SIG-M5 (cell line): Measurements from ENCODE around the gene SRP68.
"Not testable (repeated sequence)": the region's sequence is repeated elsewhere in the genome, so short reads cannot be mapped to it uniquely, and the experiment has no call there.

ENCODE experiments used
- DNase-seq: peaks from one replicate; lab custom pipeline; 2025; lab: John Stamatoyannopoulos, UW

Gene SRP68

DNA sequence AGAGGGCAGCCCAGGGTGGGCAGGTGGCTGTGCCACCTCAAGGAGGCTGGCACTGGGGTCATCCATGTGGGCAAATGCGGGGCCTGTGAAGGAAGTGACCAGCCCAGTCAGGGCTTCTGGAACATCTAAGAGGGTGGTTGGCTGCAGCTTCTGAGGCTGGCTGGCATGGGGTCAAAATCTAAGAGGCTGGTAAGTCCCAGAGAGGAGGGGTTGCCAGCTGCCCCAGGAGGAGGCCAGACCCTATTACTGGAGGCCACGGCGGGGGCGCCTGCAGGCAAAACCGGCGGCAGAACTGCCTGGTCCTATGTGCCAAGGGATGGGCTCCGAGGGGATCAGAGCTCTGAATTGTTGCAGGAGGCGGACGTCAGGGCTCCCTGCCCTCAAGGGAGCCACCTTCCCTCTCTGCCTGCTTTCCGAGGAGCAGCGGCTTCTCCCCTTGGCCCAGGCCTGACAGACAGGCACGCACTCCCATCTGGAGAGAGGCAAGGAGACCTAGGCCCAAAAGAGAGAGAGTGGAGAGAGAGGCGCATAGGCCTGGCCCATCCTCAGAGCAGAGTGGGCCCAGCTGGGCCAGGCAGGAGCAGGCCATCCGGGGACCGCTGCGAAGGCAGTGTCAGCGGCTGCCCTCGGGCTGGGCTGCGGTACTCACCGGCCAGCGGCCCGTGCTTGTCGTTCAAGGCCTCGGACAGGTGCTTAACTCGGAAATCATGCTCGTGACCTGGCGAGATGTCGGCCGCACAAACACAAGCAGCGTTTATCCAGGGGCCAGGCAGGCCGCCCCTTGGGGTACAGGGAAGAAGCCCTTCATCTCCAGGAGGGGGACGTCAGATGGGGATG is 17.6 kb upstream of the SRP68 start:
- no peak for DNase-seq

GRCh38 chr17:76088868-76089576 is 16.7 kb upstream of the SRP68 start:
- no peak for DNase-seq

DNA sequence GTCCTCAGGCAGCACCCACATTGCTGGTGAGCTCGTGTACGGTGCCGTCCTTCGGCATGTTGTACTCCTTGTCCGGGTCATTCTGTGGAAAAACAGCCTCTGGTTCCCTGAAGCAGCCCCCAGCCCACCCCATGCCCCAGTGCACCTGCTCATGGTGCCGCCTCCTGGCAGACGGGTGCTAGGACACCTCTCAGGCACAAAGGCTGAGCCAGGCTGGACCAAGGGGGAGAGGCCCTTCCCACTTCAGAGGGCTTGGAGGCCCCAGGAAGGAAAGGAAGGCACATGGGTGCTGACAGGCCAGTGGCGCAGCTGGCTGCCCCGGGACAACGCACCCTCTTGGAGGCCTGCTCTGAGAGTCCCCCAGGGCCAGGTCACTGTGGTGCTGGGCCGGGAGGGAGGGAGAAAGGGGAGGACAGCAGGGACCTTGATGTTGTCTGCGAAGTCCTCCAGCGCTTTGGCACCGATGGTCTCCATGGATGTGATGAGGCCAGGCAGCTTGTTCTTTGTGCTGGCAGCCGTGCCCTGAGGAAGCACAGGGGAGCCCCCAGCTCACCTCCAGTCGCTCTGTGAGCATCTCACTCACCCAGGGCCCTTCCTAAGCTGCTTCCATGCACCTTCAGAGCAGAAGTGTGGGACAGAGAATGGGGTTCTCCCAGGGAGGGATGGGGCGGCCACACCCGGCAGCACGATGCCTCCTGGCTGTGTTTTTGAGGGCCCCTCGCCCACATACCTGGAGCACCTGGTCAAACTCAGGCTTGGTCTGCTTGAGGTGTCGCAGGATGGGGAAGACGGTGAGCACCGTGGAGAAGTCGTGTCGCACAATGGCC is 15.9 kb upstream of the SRP68 start:
- no peak for DNase-seq

DNA sequence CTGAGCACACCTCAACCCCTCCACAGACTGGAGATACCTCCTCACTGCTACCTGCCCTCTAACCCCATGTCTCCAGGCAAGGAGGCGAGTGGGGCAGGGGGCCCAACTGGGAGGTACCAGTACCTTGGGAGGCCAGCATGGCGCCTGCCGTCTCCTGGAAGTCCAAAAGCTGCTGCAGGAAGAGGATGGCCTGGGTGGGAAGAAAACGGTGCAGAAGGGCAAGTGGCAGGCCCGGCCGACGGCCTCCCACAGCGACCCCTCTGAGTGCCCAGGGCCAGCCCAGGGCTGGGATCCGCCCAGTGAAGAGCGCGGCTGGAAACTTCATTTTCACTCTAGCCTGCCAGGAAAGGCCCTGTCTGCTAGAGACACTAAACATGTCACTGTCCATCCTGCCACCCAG is 15.2 kb upstream of the SRP68 start:
- no peak for DNase-seq

DNA sequence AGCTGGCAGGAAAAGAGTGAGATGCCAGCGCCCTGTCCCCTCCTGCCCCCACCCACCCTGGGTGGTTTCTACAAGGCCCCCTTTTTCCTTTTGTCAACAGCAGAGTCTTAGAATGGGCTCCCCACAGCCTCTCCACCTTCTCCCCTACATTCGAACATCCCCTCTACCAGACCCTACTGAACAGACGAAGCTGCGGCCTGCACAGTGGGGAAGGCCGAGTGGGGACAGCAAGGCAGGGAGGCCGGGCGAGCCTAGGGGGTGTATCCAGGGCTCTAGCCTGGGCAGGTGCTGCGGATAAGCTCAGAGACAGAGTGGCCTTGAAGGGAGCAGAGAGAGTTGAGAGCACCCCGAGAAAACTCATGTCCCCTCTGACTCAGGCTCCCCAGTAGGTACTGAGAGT is 14.1 kb upstream of the SRP68 start:
- DNase-seq = no peak

DNA sequence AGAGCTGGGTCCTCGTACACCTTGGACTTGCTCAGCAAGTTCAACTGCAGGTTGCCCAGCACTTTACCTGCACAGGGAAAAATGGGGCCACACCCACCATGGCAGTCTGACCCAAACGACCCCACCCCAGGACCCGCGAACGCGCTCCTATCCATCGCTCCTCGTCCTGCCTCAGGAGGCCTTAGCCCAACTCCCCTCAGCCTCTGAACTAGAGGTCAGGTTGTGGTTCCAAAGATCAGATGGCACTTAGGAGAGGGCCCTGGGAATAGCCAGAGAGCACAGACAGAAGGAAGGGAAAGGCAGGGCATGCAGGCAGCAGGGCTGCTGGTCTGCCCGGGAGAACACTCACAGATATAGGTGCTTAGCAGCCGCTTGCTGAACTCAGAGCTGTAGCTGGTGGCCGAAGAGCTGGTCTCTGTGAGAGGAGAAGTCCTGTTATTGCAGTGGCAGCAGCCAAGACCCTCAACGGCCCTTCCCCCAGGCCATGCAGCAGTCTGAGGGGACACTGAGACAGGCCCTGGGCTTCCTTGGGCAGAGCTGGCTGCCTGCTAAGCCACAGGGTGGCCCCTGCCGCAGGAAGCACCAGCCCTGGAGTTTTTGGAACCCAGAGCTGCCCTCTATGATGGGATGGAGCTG is 13.5 kb upstream of the SRP68 start:
- DNase-seq = no peak

DNA sequence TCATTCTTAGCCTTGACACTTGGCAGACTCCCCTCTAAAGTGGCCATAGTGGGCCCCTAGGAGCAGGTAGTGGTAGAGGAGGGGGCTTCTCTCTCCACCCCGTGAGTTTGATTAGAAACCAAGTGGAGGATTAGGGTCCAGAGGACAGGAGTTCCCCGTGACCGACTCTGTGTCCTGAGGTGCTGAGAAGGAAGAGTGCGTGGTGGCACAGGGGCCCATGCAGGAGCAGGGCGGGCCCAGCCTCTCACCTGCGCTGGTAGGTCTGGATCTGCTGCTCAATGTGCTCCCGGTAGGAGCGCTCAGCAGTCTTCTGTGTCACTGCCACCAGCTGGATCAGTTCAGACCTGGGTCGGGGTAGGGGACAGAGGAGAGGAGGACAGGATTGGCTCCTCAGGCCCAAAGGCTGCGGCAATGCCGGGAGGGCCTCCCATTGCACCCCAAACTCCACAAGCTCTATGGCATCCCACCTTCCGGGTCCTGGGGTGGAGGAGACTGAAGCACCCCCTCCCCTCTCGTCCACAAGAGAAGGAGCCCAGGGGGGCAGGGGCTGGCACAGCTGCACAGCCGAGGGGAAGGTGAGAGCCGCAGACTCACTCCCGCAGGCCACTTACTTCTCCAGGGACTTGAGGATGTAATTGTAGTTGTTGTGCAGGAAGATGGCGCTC is 12.9 kb upstream of the SRP68 start:
- no peak for DNase-seq

DNA sequence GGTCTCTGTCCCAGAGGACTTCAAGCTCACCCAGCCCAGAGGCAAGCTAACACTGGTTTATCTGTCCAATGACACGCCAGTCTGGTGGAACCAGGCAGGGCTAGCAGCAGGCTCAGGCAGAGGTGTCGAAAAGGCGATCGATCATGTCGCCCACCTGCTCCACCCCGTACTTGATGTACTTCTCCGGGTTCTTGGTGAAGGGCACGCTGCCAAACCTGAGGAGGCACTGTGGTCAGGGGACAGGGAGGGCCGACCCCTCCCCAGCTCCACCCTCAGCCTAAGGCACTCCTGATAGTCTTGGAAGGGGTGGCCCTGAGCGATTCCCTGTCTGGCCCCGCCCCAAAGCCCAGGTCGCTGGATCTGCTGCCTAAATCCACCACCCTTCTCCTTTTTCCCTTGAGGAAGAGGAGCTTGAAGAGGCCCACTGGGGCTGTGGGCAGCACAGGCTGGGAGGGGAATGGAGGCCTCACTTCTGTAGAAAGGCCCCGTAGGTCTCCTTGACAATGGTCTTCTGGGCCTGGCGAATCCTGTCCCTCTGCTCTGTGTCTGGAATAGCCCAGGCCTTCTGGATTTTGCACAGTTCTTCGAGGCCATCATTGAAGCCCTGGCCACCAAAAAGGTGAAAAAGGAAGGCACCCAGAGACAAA is 11.3 kb upstream of the SRP68 start:
- no peak for DNase-seq

DNA sequence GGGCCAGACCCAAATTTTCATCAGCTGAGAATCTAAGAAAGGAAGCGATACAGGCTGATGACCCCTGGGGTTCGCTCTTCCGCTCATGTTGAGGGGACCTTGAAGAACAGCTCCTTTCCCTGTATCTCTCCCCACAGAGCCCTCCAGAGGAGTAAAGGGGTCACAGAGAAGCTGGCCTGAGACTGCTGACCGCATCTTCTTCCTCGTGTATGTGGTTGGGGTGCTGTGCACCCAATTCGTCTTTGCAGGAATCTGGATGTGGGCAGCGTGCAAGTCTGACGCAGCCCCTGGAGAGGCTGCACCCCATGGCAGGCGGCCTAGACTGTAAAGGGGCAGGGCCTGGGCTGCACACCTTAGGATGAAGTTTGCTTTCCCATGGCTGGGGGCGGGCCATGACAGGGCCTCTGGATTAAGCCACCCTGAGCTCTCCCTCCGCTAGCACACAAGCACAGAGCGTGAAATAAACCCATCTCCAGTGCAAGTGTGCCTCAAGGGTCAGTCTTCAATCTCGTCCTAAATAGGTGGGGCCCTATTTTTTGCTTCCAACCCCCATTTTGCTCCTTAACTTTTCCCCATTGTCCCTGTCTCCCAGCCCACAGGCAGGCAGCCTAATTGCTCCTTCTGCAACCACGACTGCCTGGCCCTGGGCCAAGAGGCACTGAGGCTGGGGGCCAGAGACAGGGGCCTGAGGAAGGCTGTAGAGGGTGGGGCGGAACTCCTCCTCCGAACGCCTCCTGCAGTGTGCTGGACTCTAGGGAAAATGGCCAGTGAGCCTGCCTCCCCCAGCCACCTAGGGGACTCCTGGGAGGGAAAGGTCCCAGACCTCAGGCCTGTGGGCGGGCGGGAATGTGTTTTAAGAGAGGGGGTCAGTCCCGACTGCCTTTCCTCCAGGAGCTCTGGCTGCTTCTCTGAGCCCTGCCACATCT is 10.3 kb upstream of the SRP68 start:
- no peak for DNase-seq

- no peak for DNase-seq
These were observed 9.2 kb upstream of the SRP68 start for GRCh38 chr17:76081295-76082210.

DNA sequence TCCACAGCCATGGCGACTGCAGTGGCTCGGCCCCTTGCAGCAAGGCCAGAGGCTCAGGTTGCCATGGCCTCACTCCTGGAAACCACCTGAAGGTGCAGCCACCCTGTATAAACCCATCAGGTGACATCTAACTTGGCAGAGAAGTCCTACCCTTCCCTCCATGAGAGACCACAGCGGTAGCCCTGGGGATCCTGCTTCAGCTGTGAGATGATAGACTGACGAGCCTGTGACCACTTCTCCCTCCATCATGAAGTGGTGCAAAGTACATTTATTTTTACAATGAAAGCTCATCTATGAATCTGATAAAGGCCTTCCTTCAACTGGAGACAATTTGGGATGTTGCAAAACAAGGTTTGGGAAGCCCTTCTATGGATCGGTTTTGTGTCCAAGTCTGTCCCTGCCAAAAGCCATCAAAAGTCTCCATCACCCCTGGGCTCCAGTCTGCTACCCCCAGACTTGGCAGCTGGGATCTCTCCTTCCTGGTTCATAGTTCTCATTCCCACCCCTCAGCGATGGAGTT is 8.5 kb upstream of the SRP68 start:
- DNase-seq = no peak

GRCh38 chr17:76079956-76080767 is 7.8 kb upstream of the SRP68 start:
- DNase-seq = no peak

GRCh38 chr17:76079535-76079955 is 7.2 kb upstream of the SRP68 start:
- DNase-seq = no peak

GRCh38 chr17:76078860-76079534 is 6.7 kb upstream of the SRP68 start, which contains the start of gene ZACN:
Gene ZACN, plus strand, starts transcription at chr17:76079182. Its CDS starts 83 bp downstream, at chr17:76079265.
- no peak for DNase-seq

- not testable (repeated sequence) for DNase-seq
These were observed 6.1 kb upstream of the SRP68 start for GRCh38 chr17:76078370-76078769.

DNA sequence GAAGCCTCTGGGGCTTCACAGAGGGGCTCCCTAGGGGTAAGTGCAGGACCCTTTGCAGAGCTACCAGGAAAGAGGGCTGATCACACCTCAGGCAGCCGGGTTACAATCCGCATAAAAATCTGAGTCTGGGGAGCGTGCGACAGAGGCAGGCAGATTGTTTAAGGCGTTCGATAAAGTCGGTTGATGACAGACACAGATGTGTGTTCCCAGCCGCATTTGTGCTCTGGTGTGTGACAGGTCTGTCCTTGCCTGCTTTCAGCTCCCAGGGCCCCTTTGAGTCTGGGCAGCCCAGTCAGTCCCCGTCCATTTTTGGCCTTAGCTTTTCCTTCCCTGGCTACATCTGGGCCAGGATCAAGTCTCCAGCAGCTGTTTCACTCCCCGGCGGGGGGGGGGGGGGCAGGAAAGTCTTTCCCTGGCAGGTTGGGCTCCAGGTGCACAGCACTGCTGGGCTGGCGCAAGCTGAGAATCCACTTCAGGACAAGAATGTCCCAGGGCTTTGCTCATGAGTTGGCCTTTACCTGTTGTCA is 5.3 kb upstream of the SRP68 start:
- DNase-seq = no peak
